ENCODE data around the gene GBP3. TPM values are rescaled to one million over a fixed set of nuclear protein-coding genes. Genes with fewer than 3 reads are reported as not detected.
"Not testable (repeated sequence)": the region's sequence is repeated elsewhere in the genome, so short reads cannot be mapped to it uniquely, and the experiment has no call there.

GBP3 gene
- total RNA-seq, 1 experiment from 2014 or later, result 19.4 TPM

- Mint-ChIP-seq H3K4me1 (ENCODE audit: insufficient read depth, unreplicated experiment) (no peaks in the 10 kb centered on the region), H3K9me3 (ENCODE audit: unreplicated experiment) (peaks cover 5% of the 10 kb centered on the region), H3K4me3 (ENCODE audit: unreplicated experiment) (no peak overlapping the region), H3K27ac (ENCODE audit: low read depth, unreplicated experiment) (no peak overlapping the region), H3K27me3 (ENCODE audit: insufficient read depth, unreplicated experiment) (no peaks in the 10 kb centered on the region), H3K36me3 (ENCODE audit: insufficient read depth, unreplicated experiment) (peaks cover 25% of the 10 kb centered on the region)
- ChIA-PET CTCF (no interaction called here), POLR2A (no interaction called here)
- intact Hi-C loops (cut with micrococcal nuclease), result no loop called here
- no peak for DNase-seq (ENCODE audit: unreplicated experiment)
- no TSS peak for BruUV-seq (replicated peaks)
- TF ChIP-seq CTCF (IDR thresholded peaks at IDR 0.05; ENCODE audit: unreplicated experiment), result no peak
Observed at GRCh38 chr1:89047734-89048133, 25.1 kb upstream of the GBP3 start.

- H3K9me3 Mint-ChIP-seq (ENCODE audit: unreplicated experiment); DNase-seq (ENCODE audit: unreplicated experiment); H3K27me3 Mint-ChIP-seq (ENCODE audit: insufficient read depth, unreplicated experiment); H3K4me3 Mint-ChIP-seq (ENCODE audit: unreplicated experiment); H3K27ac Mint-ChIP-seq (ENCODE audit: low read depth, unreplicated experiment); BruUV-seq (replicated peaks); H3K4me1 Mint-ChIP-seq (ENCODE audit: insufficient read depth, unreplicated experiment); intact Hi-C loops (cut with micrococcal nuclease): not testable (repeated sequence)
- ChIA-PET POLR2A (interaction anchor here (0.6 kb wide), 1 partner anchor 421 kb away, joined by 3 read pairs; no protein-coding TSS in a partner anchor), CTCF (interaction anchor here (0.6 to 0.8 kb wide), 2 partner anchors 192 to 852 kb away, joined by 4 read pairs; no protein-coding TSS in a partner anchor)
- H3K36me3 Mint-ChIP-seq (ENCODE audit: insufficient read depth, unreplicated experiment), result peaks cover 16% of the 10 kb centered on the region
Observed at GRCh38 chr1:89046318-89047183, 23.9 kb upstream of the GBP3 start.

- H3K27me3 Mint-ChIP-seq (ENCODE audit: insufficient read depth, unreplicated experiment), result no peaks in the 10 kb centered on the region
- no peak for DNase-seq (ENCODE audit: unreplicated experiment)
- H3K36me3 Mint-ChIP-seq (ENCODE audit: insufficient read depth, unreplicated experiment), result peaks cover 5% of the 10 kb centered on the region
- POLR2A ChIA-PET, result no interaction called here
- BruUV-seq (replicated peaks), result no TSS peak
- no peak overlapping the region for H3K4me3 Mint-ChIP-seq (ENCODE audit: unreplicated experiment)
- H3K9me3 Mint-ChIP-seq (ENCODE audit: unreplicated experiment), result peaks cover 7% of the 10 kb centered on the region
- CTCF ChIA-PET, result interaction anchor here (0.7 kb wide), 1 partner anchor 19 kb away, joined by 3 read pairs; no protein-coding TSS in a partner anchor
- TF ChIP-seq CTCF (IDR thresholded peaks at IDR 0.05; ENCODE audit: unreplicated experiment), result no peak
- H3K27ac Mint-ChIP-seq (ENCODE audit: low read depth, unreplicated experiment), result no peak overlapping the region
- H3K4me1 Mint-ChIP-seq (ENCODE audit: insufficient read depth, unreplicated experiment), result peaks cover 11% of the 10 kb centered on the region
- intact Hi-C loops (cut with micrococcal nuclease), result no loop called here
Observed at GRCh38 chr1:89044970-89045721, 22.5 kb upstream of the GBP3 start.

- Mint-ChIP-seq H3K9me3 (ENCODE audit: unreplicated experiment) (peaks cover 7% of the 10 kb centered on the region), H3K36me3 (ENCODE audit: insufficient read depth, unreplicated experiment) (no peaks in the 10 kb centered on the region), H3K4me1 (ENCODE audit: insufficient read depth, unreplicated experiment) (peaks cover 11% of the 10 kb centered on the region), H3K27me3 (ENCODE audit: insufficient read depth, unreplicated experiment) (no peaks in the 10 kb centered on the region), H3K4me3 (ENCODE audit: unreplicated experiment) (no peak overlapping the region), H3K27ac (ENCODE audit: low read depth, unreplicated experiment) (no peak overlapping the region)
- no TSS peak for BruUV-seq (replicated peaks)
- ChIA-PET POLR2A (no interaction called here), CTCF (no interaction called here)
- intact Hi-C loops (cut with micrococcal nuclease), result no loop called here
- DNase-seq (ENCODE audit: unreplicated experiment), result no peak
- TF ChIP-seq CTCF (IDR thresholded peaks at IDR 0.05; ENCODE audit: unreplicated experiment), result no peak
Observed at GRCh38 chr1:89043940-89044339, 21.3 kb upstream of the GBP3 start.
